HepG2 (cell line): ENCODE data around the gene FUT4. TPM values are rescaled to one million over a fixed set of nuclear protein-coding genes. Genes with fewer than 3 reads are reported as not detected.

Experiments
- CREBL2 ChIP-seq: sonication (generic); formaldehyde crosslinking; IDR thresholded peaks from 2 replicates; pipeline ENCODE4 v1.8.1; 2023; ENCODE audit warnings: missing genetic modification reagents, mild to moderate bottlenecking, borderline replicate concordance
- ELF1 ChIP-seq: sonication (generic); formaldehyde crosslinking; IDR thresholded peaks from 2 replicates; pipeline ENCODE4 v1.4.0; 2020; ENCODE audit warnings: missing genetic modification reagents
- ELF4 ChIP-seq: sonication (generic); formaldehyde crosslinking; IDR thresholded peaks from 2 replicates; pipeline ENCODE4 v1.5.0; 2020; ENCODE audit warnings: missing genetic modification reagents, mild to moderate bottlenecking, moderate library complexity, borderline replicate concordance
- HNF4A ChIP-seq: sonication (generic); formaldehyde crosslinking; IDR thresholded peaks from 2 replicates; pipeline ENCODE4 v1.4.0; 2020; ENCODE audit warnings: missing genetic modification reagents
- KLF16 ChIP-seq, 2 experiments: sonication (generic) in 1 of 2; formaldehyde crosslinking in 1 of 2; IDR thresholded peaks; 2 replicates each; pipeline versions ENCODE4 v1.6.1 to v1.8.0; 2016 to 2023; ENCODE audit warnings: missing genetic modification reagents in 2 of 2, missing compliant biosample characterization in 1 of 2
- PHF20 ChIP-seq: sonication (generic); formaldehyde crosslinking; IDR thresholded peaks from 2 replicates; pipeline ENCODE4 v1.5.0; 2020; ENCODE audit warnings: mild to moderate bottlenecking, missing genetic modification reagents
- PREB ChIP-seq: sonication (generic); formaldehyde crosslinking; IDR thresholded peaks from 2 replicates; pipeline ENCODE4 v1.4.0; 2020; ENCODE audit warnings: missing genetic modification reagents
- TCF7 ChIP-seq: sonication (generic); IDR thresholded peaks from 2 replicates; pipeline ENCODE4 v1.6.1; 2016; ENCODE audit warnings: antibody characterized with exemption, low read depth
- TCF7L2 ChIP-seq: IDR thresholded peaks from 2 replicates; pipeline ENCODE4 v1.6.1; 2011; ENCODE audit warnings: mild to moderate bottlenecking, low read depth, low read length, moderate library complexity
- ZBTB3 ChIP-seq: sonication (generic); formaldehyde crosslinking; IDR thresholded peaks from 2 replicates; pipeline ENCODE4 v1.4.0; 2020; ENCODE audit warnings: low read depth, mild to moderate bottlenecking, moderate library complexity, missing genetic modification reagents, borderline replicate concordance
- ZBTB42 ChIP-seq: sonication (generic); formaldehyde crosslinking; IDR thresholded peaks from 2 replicates; pipeline ENCODE4 v1.5.0; 2020; ENCODE audit warnings: mild to moderate bottlenecking, missing genetic modification reagents
- ZFAT ChIP-seq: sonication (generic); formaldehyde crosslinking; conservative IDR thresholded peaks from 2 replicates; pipeline ENCODE4 v1.8.1; 2023; ENCODE audit warnings: missing genetic modification reagents, inconsistent platforms
- ZNF143 ChIP-seq: sonication (generic); formaldehyde crosslinking; IDR thresholded peaks from 2 replicates; pipeline ENCODE4 v1.4.0; 2020; ENCODE audit warnings: missing genetic modification reagents
- ZNF205 ChIP-seq: IDR thresholded peaks from 2 replicates; pipeline ENCODE4 v1.6.1; 2018; ENCODE audit warnings: missing biosample characterization, missing genetic modification reagents
- ZNF232 ChIP-seq: sonication (generic); formaldehyde crosslinking; IDR thresholded peaks from 2 replicates; pipeline ENCODE4 v1.4.0; 2020; ENCODE audit warnings: missing genetic modification reagents, borderline replicate concordance
- ZNF276 ChIP-seq: sonication (generic); formaldehyde crosslinking; IDR thresholded peaks from 2 replicates; pipeline ENCODE4 v1.4.0; 2020; ENCODE audit warnings: mild to moderate bottlenecking, low read depth, missing genetic modification reagents
- ZNF292 ChIP-seq: sonication (generic); formaldehyde crosslinking; IDR thresholded peaks from 2 replicates; pipeline ENCODE4 v1.8.1; 2022; ENCODE audit warnings: mild to moderate bottlenecking, low read depth, missing genetic modification reagents, borderline replicate concordance
- ZNF460 ChIP-seq: sonication (generic); formaldehyde crosslinking; IDR thresholded peaks from 2 replicates; pipeline ENCODE4 v1.5.1; 2020; ENCODE audit warnings: missing genetic modification reagents, mild to moderate bottlenecking, borderline replicate concordance
- ZNF619 ChIP-seq: sonication (generic); formaldehyde crosslinking; IDR thresholded peaks from 2 replicates; pipeline ENCODE4 v1.4.0; 2020; ENCODE audit warnings: mild to moderate bottlenecking, missing genetic modification reagents
- ZNF660 ChIP-seq: sonication (generic); formaldehyde crosslinking; IDR thresholded peaks from 2 replicates; pipeline ENCODE4 v1.5.1; 2020; ENCODE audit warnings: mild to moderate bottlenecking, low read depth, missing genetic modification reagents, borderline replicate concordance
- ZNF772 ChIP-seq: sonication (generic); formaldehyde crosslinking; IDR thresholded peaks from 2 replicates; pipeline ENCODE4 v1.5.0; 2020; ENCODE audit warnings: mild to moderate bottlenecking, missing genetic modification reagents
- ZNF878 ChIP-seq: sonication (generic); formaldehyde crosslinking; IDR thresholded peaks from 2 replicates; pipeline ENCODE4 v1.8.1; 2023; ENCODE audit warnings: mild to moderate bottlenecking, missing genetic modification reagents, moderate library complexity
- polyA plus RNA-seq, 8 experiments: library from polyadenylated mRNA; depleted of rRNA in 3 of 8; stranded (reverse) in 7 of 8; unstranded in 1 of 8; fragments of >200 nt; fragmentation: Illumina TruSeq in 4 of 8; extraction: Trizol in 4 of 8; gene quantifications; 2 replicates each; pipeline versions ENCODE4 v1.2.1 to v1.2.3, GENCODE V29; 2011 to 2016; ENCODE audit warnings: low read depth in 4 of 8, missing spikeins in 1 of 8, mixed read lengths in 1 of 8; ENCODE audit not compliant: insufficient read depth in 1 of 8
- total RNA-seq, 5 experiments: library from RNA; depleted of rRNA; stranded (reverse); fragments of >200 nt; fragmentation: Illumina TruSeq; extraction: Trizol; gene quantifications; 2 replicates each; pipeline ENCODE4 v1.2.3, GENCODE V29; 2016; ENCODE audit warnings: low read depth in 1 of 5
- TF ChIP-seq, protein P1 (sequence below): sonication (generic); formaldehyde crosslinking; IDR thresholded peaks from 2 replicates; pipeline ENCODE4 v1.5.0; 2020; ENCODE audit warnings: mild to moderate bottlenecking, missing genetic modification reagents, borderline replicate concordance
- TF ChIP-seq, protein P2 (sequence below): sonication (generic); formaldehyde crosslinking; IDR thresholded peaks from 2 replicates; pipeline ENCODE4 v1.5.0; 2020; ENCODE audit warnings: missing genetic modification reagents

Gene FUT4
- total and polyA plus RNA-seq, 2 of the 13 experiments (the other 11 are each of a cell fraction or from before 2014, with no cell fraction given) = 0.28 to 0.60 TPM

GRCh38 chr11:94494126-94494680, 49.5 kb upstream of the FUT4 start (continued):
- no peak for TF ChIP-seq ZNF619 (CRISPR knock-in tag)
- TF ChIP-seq ZNF772 = no peak
- TF ChIP-seq KLF16 (CRISPR knock-in tag; IDR thresholded peaks at IDR 0.05) = 0 out of 4 replicates have a peak, but pooled peaks of 1 of the 2 experiments have one; percentile 20
- no peak for TF ChIP-seq ZNF878 (CRISPR knock-in tag)
- no peak for TF ChIP-seq ZNF205
- TF ChIP-seq CREBL2 = no peak
- no peak for TF ChIP-seq ZFAT (CRISPR knock-in tag)
- no peak for TF ChIP-seq ZNF143 (CRISPR knock-in tag)
- no peak for TF ChIP-seq TCF7L2
- TF ChIP-seq ZNF276 (CRISPR knock-in tag) = no peak
- peak; percentile 20; the same call in 1 of the 2 replicates for TF ChIP-seq ELF1 (CRISPR knock-in tag)
- TF ChIP-seq PHF20 (CRISPR knock-in tag) = peak; percentile 17; the same call in 1 of the 2 replicates
- TF ChIP-seq ZBTB42 (CRISPR knock-in tag) = no peak
- TF ChIP-seq ELF4 (CRISPR knock-in tag) = 0 out of 2 replicates have a peak, but pooled peaks have one; percentile 4
- 0 out of 2 replicates have a peak, but pooled peaks have one; percentile 1 for TF ChIP-seq TCF7
- TF ChIP-seq PREB (CRISPR knock-in tag) = no peak
- TF ChIP-seq ZNF660 (CRISPR knock-in tag) = no peak
- TF ChIP-seq ZNF292 = no peak
- TF ChIP-seq, protein P1, sequence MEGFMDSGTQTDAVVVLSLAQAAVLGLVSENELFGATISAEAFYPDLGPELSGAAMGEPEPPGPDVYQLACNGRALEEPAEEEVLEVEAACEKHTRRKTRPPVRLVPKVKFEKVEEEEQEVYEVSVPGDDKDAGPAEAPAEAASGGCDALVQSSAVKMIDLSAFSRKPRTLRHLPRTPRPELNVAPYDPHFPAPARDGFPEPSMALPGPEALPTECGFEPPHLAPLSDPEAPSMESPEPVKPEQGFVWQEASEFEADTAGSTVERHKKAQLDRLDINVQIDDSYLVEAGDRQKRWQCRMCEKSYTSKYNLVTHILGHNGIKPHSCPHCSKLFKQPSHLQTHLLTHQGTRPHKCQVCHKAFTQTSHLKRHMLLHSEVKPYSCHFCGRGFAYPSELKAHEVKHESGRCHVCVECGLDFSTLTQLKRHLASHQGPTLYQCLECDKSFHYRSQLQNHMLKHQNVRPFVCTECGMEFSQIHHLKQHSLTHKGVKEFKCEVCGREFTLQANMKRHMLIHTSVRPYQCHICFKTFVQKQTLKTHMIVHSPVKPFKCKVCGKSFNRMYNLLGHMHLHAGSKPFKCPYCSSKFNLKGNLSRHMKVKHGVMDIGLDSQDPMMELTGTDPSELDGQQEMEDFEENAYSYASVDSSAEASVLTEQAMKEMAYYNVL = no peak
- no peak for TF ChIP-seq ZBTB3 (CRISPR knock-in tag)
- TF ChIP-seq, protein P2, sequence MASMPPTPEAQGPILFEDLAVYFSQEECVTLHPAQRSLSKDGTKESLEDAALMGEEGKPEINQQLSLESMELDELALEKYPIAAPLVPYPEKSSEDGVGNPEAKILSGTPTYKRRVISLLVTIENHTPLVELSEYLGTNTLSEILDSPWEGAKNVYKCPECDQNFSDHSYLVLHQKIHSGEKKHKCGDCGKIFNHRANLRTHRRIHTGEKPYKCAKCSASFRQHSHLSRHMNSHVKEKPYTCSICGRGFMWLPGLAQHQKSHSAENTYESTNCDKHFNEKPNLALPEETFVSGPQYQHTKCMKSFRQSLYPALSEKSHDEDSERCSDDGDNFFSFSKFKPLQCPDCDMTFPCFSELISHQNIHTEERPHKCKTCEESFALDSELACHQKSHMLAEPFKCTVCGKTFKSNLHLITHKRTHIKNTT (CRISPR knock-in tag) = no peak
- TF ChIP-seq HNF4A = no peak
- no peak for TF ChIP-seq ZNF232 (CRISPR knock-in tag)
- no peak for TF ChIP-seq ZNF460 (CRISPR knock-in tag)
